GM23338 (cell line): ENCODE results near the gene DYRK1A. TPM values are rescaled to one million over a fixed set of nuclear protein-coding genes. Genes with fewer than 3 reads are reported as not detected.

Experiments
- ATAC-seq: fragments of 200-7000 bp; cut with Tn5 transposase; 3 replicates; pipeline ENCODE4 v1.9.1; 2020
- DNase-seq: peaks from one replicate; pipeline ENCODE4 v3.0.0-alpha.2; 2015; ENCODE audit warnings: low spot score
- H2AFZ ChIP-seq: fragments of 200-600 bp; sonication (generic); 2 replicates; pipeline ENCODE4 v1.8.0; 2016; ENCODE audit warnings: antibody characterized with exemption, mild to moderate bottlenecking, moderate library complexity
- H3F3A ChIP-seq: fragments of 200-600 bp; sonication (generic); replicated peaks from 2 replicates; pipeline ENCODE4 v1.8.0; 2017; ENCODE audit warnings: antibody characterized with exemption, mixed run types, low read depth
- H3K27ac ChIP-seq: fragments of 200-600 bp; sonication (generic); 2 replicates; pipeline ENCODE4 v1.6.1; 2016; ENCODE audit warnings: low read depth
- H3K27me3 ChIP-seq: fragments of 200-600 bp; sonication (generic); 2 replicates; pipeline ENCODE4 v1.8.0; 2016; ENCODE audit warnings: mild to moderate bottlenecking, mixed run types, moderate library complexity; ENCODE audit not compliant: insufficient read depth
- H3K36me3 ChIP-seq: fragments of 200-600 bp; sonication (generic); 2 replicates; pipeline ENCODE4 v1.8.0; 2016; ENCODE audit warnings: mild to moderate bottlenecking; ENCODE audit not compliant: insufficient read depth
- H3K4me1 ChIP-seq: fragments of 200-600 bp; sonication (generic); 2 replicates; pipeline ENCODE4 v1.8.0; 2016; ENCODE audit warnings: mild to moderate bottlenecking, moderate library complexity; ENCODE audit not compliant: insufficient read depth
- H3K4me2 ChIP-seq: fragments of 200-600 bp; sonication (generic); 2 replicates; pipeline ENCODE4 v1.7.1; 2017; ENCODE audit warnings: mixed run types
- H3K4me3 ChIP-seq: fragments of 200-600 bp; sonication (generic); 2 replicates; pipeline ENCODE4 v1.6.1; 2016; ENCODE audit warnings: mixed run types
- H3K79me2 ChIP-seq: fragments of 200-600 bp; sonication (generic); replicated peaks from 2 replicates; pipeline ENCODE4 v1.8.0; 2017; ENCODE audit warnings: mild to moderate bottlenecking; ENCODE audit not compliant: insufficient read depth
- H3K9me2 ChIP-seq: fragments of 200-600 bp; sonication (generic); 2 replicates; pipeline ENCODE4 v1.8.0; 2017; ENCODE audit not compliant: insufficient read depth
- H4K20me1 ChIP-seq: fragments of 200-600 bp; sonication (generic); replicated peaks from 2 replicates; pipeline ENCODE4 v1.8.0; 2017; ENCODE audit warnings: mild to moderate bottlenecking; ENCODE audit not compliant: insufficient read depth
- H3K27ac Mint-ChIP-seq: 2 replicates; pipeline ENCODE4 v1.8.0; 2020; ENCODE audit warnings: inconsistent platforms, mild to moderate bottlenecking, moderate library complexity, mixed read lengths
- H3K27me3 Mint-ChIP-seq: 3 replicates; pipeline ENCODE4 v1.8.0; 2022; ENCODE audit warnings: low read depth, mild to moderate bottlenecking, moderate library complexity, mixed read lengths, inconsistent platforms; ENCODE audit not compliant: insufficient read depth, poor library complexity
- H3K36me3 Mint-ChIP-seq: 3 replicates; pipeline ENCODE4 v1.8.0; 2021; ENCODE audit warnings: low read depth, mild to moderate bottlenecking, inconsistent platforms, moderate library complexity, mixed read lengths
- H3K4me1 Mint-ChIP-seq: 3 replicates; pipeline ENCODE4 v1.8.0; 2020; ENCODE audit warnings: mild to moderate bottlenecking, inconsistent platforms, mixed read lengths
- H3K4me3 Mint-ChIP-seq: 3 replicates; pipeline ENCODE4 v1.8.0; 2021; ENCODE audit warnings: moderate library complexity, mild to moderate bottlenecking, inconsistent platforms, mixed read lengths
- H3K9me3 Mint-ChIP-seq: 3 replicates; pipeline ENCODE4 v1.8.0; 2020; ENCODE audit warnings: moderate library complexity, mild to moderate bottlenecking, inconsistent platforms, mixed read lengths
- EZH2 ChIP-seq: fragments of 200-600 bp; sonication (generic); IDR thresholded peaks from one replicate; pipeline ENCODE4 v1.8.0; 2017; ENCODE audit warnings: antibody characterized with exemption, mild to moderate bottlenecking, low read depth; ENCODE audit not compliant: unreplicated experiment
- JUNB ChIP-seq: IDR thresholded peaks from one replicate; pipeline ENCODE4 v1.6.1; 2016; ENCODE audit warnings: antibody characterized with exemption; ENCODE audit not compliant: unreplicated experiment
- NANOG ChIP-seq: IDR thresholded peaks from 2 replicates; pipeline ENCODE4 v1.6.1; 2016; ENCODE audit warnings: antibody characterized with exemption, borderline replicate concordance
- POLR2AphosphoS5 ChIP-seq: IDR thresholded peaks from 2 replicates; pipeline ENCODE4 v1.6.1; 2016; ENCODE audit warnings: antibody characterized with exemption, low read depth
- ZNF462 ChIP-seq: fragments of 250-450 bp; sonication (Bioruptor Pico); IDR thresholded peaks from 2 replicates; pipeline ENCODE4 v1.5.0; 2020; ENCODE audit warnings: mild to moderate bottlenecking, moderate library complexity
- polyA plus RNA-seq: library from polyadenylated mRNA; unstranded; fragments of >200 nt; fragmentation: Nextera tagmentation; extraction: Ambion mirVana; gene quantifications from 2 replicates; pipeline ENCODE4 v1.2.1, GENCODE V29; 2016
- total RNA-seq: library from RNA; depleted of rRNA; stranded (reverse); fragments of >200 nt; shearing (Covaris generic); gene quantifications from 2 replicates; pipeline ENCODE4 v1.2.3, GENCODE V29; 2014

The DYRK1A gene
- total and polyA plus RNA-seq, 2 experiments from 2014 or later = 10.3 to 84.7 TPM

DNA sequence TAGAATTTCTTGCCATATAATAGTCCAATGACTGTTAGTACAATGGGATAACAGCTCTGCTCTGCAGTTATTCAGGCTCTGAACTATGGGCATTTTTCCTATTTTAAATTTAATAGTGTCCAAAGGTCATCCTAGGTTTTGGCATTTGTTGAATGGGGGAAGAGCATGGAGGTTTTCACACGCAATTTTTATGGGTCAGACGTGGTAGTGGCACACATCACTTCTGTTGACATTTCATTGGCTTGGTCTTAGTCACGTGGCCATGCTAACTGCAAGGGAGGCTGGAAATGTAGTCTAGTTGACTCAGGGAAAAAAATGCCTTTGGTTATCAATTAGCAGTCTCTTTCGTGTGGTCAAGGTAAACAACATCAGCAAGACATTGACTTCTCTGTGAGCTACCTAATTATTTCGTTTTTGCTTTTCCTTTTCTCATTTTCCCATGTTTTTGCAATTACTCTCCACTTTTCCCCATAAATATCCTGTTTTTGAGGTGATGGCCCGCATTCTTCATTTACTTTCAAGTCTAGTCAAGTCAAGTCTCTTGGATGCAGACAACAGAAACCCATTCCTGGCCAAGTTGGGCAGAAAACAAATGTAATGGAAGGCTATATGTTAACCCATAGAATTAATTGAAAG is 82.8 kb downstream of the DYRK1A start (continued):
- TF ChIP-seq ZNF462 (CRISPR knock-in tag) = no peak
- no peak for TF ChIP-seq JUNB
- TF ChIP-seq EZH2 = no peak

- Mint-ChIP-seq H3K36me3 (no peaks in the 10 kb centered on the region; the same call in 2 of the 3 replicates), H3K9me3 (no peaks in the 10 kb centered on the region), H3K4me3 (no peak overlapping the region), H3K27ac (no peak overlapping the region; the same call in 1 of the 2 replicates), H3K27me3 (peaks cover 8% of the 10 kb centered on the region), H3K4me1 (peaks cover 61% of the 10 kb centered on the region)
- no peaks in the 10 kb centered on the region for H3K27me3 ChIP-seq
- TF ChIP-seq POLR2AphosphoS5 (no peak), NANOG (no peak)
- no peak overlapping the region for H3K4me2 ChIP-seq
- no peaks in the 10 kb centered on the region for H3K36me3 ChIP-seq
- DNase-seq = no peak
- H3K4me3 ChIP-seq = no peak overlapping the region
- no peaks in the 10 kb centered on the region for H3K9me2 ChIP-seq
- peaks cover 100% of the 10 kb centered on the region for H3K79me2 ChIP-seq
- peaks cover 72% of the 10 kb centered on the region for H3K4me1 ChIP-seq
- H4K20me1 ChIP-seq = peaks cover 64% of the 10 kb centered on the region
- H3F3A ChIP-seq = no peaks in the 10 kb centered on the region
- ATAC-seq = no peak
- H3K27ac ChIP-seq = no peak overlapping the region; the same call in 1 of the 2 replicates
- no peak overlapping the region for H2AFZ ChIP-seq
These were observed 83.9 kb downstream of the DYRK1A start for GRCh38 chr21:37450445-37450941.
